ES-I3 (cell line): ENCODE results near the gene FAM53B.

ENCODE experiments used
- H3K36me3 ChIP-seq: 2 replicates; pipeline ENCODE4 v1.6.1; 2013; ENCODE audit warnings: mild to moderate bottlenecking, low read length, control low read depth, moderate library complexity; ENCODE audit not compliant: insufficient read depth
- H3K4me1 ChIP-seq: 2 replicates; pipeline ENCODE4 v1.6.1; 2013; ENCODE audit warnings: mild to moderate bottlenecking, control low read depth, low read length; ENCODE audit not compliant: insufficient read depth
- H3K9ac ChIP-seq: 2 replicates; pipeline ENCODE4 v1.6.1; 2013; ENCODE audit warnings: low read depth, mild to moderate bottlenecking, low read length, moderate library complexity
- H3K9me3 ChIP-seq: 2 replicates; pipeline ENCODE4 v1.6.1; 2013; ENCODE audit warnings: mild to moderate bottlenecking, low read length, moderate library complexity; ENCODE audit not compliant: control insufficient read depth, insufficient read depth

The FAM53B gene

DNA sequence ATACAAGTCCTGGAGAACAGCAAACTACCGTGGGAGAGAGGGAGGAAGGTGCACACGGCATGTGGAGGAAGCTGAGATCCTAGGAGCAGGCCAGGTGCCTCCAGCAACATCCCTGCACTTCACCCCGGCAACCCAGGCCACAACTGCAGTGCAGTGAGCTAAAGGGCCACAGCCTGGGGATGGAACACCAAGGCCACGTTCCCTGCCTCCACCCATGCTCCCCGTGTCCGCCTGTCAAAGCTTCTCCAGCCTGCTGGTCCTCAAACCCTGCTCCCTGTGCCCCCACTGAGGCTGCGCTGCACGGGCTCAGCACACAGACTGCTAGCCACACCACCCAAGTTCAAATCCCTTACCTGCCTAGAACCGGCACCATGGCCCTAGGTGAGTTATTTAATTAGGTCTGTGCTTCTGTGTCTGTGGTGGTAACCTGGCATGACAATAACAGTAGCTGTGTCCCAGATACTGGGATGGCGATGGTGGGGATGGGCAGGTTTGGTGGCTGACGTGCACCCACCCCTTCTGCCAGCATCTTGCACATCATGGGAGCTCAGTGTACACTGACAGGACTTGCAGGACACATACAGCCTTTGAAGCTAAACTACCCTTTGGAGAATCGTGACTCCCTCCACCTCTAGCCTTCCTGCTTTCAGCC is 85.5 kb downstream of the FAM53B start:
- Histone ChIP-seq H3K9ac (no peak overlapping the region), H3K4me1 (peaks cover 7% of the 10 kb centered on the region; the same call in 1 of the 2 replicates), H3K9me3 (no peaks in the 10 kb centered on the region), H3K36me3 (no peaks in the 10 kb centered on the region)

DNA sequence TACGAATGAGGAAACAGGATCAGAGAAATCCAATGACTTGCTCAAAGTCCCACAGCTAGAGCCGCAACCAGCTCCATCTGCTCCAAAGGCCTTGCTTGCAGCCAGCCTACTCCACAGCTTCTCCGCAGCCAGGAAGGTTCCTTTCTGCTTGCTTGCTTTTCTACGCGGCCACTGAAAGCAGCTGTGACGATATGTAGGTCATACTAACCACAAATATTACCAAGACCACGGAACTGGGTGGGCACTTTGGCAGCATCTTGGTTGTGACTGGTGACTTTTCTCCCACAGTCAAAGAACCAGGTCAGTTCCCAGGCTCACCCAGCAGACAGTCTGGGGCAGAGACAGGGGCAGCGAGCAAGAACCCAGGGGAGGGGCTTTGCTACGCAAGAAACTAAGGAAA is 86.4 kb downstream of the FAM53B start:
- H3K4me1 ChIP-seq, result peaks cover 7% of the 10 kb centered on the region; the same call in 1 of the 2 replicates
- H3K9me3 ChIP-seq, result no peaks in the 10 kb centered on the region
- H3K9ac ChIP-seq, result no peak overlapping the region
- no peaks in the 10 kb centered on the region for H3K36me3 ChIP-seq

DNA sequence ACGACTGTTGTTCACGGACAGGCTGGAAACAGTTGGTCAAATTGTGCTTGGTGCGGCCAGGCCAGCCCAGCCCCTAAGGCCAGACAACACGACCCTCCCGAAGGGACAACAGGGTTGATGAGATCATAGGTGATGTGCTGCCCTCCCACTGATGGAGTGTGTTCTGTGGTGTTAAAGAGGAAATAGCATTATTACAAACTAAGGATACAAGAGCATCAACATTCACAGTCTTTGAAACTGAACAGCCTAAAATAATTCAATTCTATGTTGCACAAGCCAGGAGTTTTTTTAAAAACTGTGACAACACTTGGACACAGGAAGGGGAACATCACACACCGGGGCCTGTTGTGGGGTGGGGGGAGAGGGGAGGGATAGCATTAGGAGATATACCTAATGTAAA is 87.6 kb downstream of the FAM53B start:
- H3K36me3 ChIP-seq, result no peaks in the 10 kb centered on the region

DNA sequence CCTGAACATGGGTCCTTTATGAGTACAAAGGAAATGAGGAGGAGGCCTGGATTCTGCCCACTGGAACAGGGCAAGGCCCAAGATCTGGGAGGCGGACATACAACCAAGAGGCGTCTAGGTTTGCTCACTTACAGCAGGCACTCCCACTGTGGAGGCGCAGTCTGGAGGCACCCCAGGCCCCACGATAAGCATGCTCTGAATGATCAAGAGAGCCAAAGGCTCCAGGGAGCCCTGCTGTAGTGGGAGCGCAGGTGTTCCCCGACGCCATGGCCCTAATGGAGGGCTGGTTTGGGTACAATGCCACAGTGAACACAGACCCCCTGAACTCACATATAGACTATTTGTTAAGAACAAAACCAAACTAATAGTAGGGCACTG is 88.1 kb downstream of the FAM53B start:
- Histone ChIP-seq H3K9me3 (no peaks in the 10 kb centered on the region), H3K4me1 (peaks cover 11% of the 10 kb centered on the region; the same call in 1 of the 2 replicates), H3K36me3 (no peaks in the 10 kb centered on the region), H3K9ac (no peak overlapping the region)

More for the DNA sequence above, 87.6 kb downstream of the FAM53B start:
- H3K9me3 ChIP-seq, result no peaks in the 10 kb centered on the region
- no peak overlapping the region for H3K9ac ChIP-seq
- peaks cover 7% of the 10 kb centered on the region; the same call in 1 of the 2 replicates for H3K4me1 ChIP-seq

DNA sequence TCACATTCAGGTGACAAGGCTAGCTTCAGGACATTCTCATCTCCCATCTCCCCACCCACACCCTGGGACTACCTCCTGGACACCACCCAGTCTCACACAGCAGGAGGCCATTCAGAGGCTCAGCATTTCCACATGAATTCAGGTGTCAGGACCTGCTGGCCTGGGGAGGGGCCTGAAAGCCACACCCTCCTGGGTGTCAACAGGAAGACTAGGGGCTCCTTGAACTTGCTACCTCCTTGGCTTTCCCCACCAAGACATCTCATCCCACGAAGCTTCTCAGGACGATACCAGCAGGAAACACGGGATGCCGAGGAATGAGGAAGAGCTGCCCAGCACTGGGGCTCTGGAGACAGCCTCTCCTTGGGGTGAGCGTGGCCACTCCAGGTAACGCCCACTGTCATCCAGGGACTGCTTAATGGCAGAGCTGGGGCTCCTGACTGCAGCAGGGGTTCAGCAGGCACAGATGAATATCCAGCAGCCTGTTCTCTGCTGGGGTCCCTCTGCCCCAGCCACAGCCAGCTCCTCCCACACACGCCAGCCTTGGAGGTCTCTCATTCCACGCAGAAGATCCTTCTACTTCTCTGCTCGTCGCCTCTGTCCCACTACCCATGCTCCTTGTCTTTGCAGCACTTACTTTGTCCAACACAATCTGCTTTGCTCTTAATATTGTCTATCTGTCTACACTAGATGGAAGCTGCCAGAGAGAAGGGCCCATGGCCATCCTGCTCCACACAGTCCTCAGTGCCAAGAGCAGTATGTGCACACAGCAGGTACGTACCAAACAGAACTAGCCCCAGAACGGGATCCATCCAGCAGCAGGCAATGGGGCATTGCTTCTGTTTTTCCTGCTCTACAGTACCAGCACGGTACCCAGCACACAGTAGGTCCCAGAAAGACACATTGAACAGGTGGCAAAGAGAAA is 88.7 kb downstream of the FAM53B start:
- Histone ChIP-seq H3K9me3 (no peaks in the 10 kb centered on the region), H3K4me1 (peaks cover 18% of the 10 kb centered on the region), H3K9ac (no peak overlapping the region), H3K36me3 (no peaks in the 10 kb centered on the region)

DNA sequence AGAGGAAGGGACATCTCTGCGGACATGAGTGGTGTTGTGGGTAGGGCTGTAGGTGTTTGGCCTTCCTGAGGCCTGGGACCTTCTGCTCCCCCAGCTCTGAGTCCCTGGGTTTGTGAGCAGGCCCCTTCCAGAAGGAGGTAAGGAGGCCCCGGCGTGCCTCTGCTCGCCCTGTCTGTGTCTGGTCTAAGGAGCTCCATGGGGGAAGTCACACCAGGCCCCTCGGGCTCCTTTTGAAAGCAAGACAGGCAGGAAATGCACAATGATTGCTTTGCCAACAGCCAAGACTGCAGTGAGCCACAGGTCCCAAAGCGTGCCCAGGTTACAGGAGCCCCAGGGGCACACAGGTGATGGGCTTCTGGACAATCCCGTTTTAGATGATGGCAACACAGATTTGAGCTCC is 89.5 kb downstream of the FAM53B start:
- no peaks in the 10 kb centered on the region for H3K9me3 ChIP-seq
- peaks cover 22% of the 10 kb centered on the region for H3K4me1 ChIP-seq
- no peaks in the 10 kb centered on the region for H3K36me3 ChIP-seq
- H3K9ac ChIP-seq, result no peak overlapping the region

DNA sequence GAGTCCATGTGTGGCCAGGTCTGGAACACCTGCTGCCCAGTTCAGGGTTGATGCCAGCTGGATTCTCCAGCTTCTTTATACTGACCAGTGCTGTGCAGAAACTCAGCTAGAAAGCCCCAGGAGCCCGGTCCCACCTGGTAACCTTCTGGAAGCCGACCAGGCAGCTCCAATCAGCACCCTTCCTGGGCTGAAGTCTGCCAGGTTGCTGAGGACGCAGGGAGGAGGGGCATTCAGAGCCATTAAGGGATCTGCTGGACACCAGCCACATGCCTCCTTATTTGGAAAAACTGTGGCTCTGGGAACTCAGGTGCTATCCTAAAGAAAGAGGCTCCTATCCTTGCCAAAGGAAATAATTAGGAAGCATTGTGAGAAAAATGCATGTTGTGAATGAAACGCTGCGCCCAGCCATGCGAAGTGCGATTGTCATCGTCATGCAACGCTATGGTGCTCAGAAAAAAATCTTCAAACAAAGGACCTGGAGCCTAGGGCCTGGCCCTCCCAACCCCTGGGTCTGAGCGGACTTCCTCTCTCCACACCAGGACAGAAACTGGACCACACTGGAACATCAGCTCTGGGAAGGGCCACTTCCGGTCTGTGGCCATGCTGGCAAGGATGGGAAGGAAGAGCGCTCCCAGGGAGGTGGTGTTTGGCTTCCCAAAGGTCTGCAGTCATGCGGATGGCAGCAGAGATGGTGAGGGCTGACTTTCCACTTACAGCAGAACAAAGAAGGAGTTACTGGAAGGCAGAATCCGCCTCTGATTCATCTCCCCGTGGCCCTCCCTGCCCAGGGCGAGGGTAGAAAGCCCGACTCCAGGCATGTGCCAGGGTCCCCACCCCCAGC is 90.1 kb downstream of the FAM53B start:
- H3K9ac ChIP-seq, result no peak overlapping the region
- no peaks in the 10 kb centered on the region for H3K9me3 ChIP-seq
- no peaks in the 10 kb centered on the region for H3K36me3 ChIP-seq
- peaks cover 22% of the 10 kb centered on the region for H3K4me1 ChIP-seq

DNA sequence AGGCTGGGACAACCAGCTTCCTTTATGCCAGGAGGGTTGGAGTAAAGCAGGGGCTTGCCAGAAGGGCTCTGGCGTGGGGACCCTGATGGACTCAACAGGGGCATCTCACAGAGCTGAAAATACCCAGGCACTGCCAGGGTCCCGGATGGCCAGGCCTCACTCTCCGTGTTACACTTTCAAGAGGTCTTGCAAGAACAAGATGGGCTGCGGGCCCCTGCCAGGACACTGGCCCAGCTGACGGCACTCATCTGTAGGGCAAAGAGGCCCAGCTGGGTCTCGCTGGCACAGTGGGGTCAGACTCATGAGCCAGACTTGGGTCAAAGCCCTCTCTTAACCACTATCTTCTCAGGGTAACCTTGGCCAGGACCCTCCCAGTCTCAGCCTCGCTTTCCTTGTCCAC is 90.9 kb downstream of the FAM53B start:
- Histone ChIP-seq H3K4me1 (peaks cover 23% of the 10 kb centered on the region), H3K36me3 (no peaks in the 10 kb centered on the region), H3K9ac (no peak overlapping the region), H3K9me3 (no peaks in the 10 kb centered on the region)

DNA sequence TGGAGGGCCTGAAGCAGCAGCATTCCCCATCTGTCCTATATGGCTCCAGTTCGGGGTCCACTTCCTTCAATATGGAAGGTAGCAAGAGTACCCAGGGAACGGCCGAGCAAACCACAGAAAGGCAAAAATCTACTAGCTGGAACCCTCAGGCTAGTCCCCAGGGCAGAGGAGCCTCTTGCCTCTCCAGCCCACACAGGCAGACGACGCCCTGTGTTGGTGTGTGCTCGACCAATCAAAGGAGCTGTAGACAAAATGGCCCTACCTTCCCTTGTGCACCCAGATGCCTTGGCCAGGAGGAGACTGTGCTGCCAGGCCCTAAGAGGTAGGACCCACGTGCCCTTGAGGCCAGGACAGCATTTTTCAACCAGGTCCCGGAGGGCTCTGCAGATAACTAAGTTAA is 91.5 kb downstream of the FAM53B start:
- Histone ChIP-seq H3K9ac (no peak overlapping the region), H3K9me3 (no peaks in the 10 kb centered on the region), H3K4me1 (peaks cover 29% of the 10 kb centered on the region), H3K36me3 (no peaks in the 10 kb centered on the region)

DNA sequence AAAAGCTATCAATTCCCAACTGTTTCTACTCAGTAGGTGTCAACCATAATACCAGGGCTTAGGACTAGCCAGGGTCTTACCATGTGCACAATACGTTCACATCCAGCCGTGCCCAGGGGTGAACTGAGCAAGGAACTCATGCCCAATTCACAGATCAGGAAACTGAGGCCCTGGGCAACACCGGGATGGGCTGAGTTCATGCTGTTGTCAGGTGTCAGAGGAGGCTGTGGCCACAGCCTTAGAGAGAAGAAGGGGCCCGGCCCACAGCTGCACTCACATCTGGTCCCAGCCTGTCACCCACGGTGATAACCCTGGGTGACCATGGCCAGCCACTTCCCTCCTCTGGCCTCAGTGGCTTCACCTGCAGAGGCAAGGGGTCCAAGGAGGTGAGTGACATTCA is 92.0 kb downstream of the FAM53B start:
- no peak overlapping the region for H3K9ac ChIP-seq
- H3K4me1 ChIP-seq, result peaks cover 31% of the 10 kb centered on the region
- H3K36me3 ChIP-seq, result no peaks in the 10 kb centered on the region
- no peaks in the 10 kb centered on the region for H3K9me3 ChIP-seq

DNA sequence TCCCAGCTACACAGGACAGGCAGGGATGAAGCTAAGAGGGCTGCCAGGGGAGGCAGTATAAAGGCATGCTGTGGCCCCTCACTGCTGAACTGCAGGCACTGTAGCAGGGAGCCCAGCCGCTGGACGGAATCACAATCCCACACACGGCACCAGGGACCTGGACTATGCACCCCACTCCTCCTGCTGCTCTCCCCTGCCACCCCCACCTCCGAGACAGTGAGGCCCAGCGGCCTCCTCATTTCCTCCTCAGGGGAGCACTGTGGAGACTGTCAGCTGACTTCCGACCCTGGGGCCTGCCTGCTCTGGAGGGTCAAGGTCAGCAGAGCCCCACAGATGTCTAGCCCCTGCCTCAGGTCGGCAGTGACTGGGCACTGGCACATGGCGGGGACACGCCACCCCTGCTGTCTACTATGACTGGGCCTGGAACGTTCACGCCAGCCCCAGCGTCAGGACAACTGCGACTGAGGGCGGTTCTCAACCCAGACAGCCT is 92.7 kb downstream of the FAM53B start:
- H3K9ac ChIP-seq, result no peak overlapping the region
- H3K36me3 ChIP-seq, result no peaks in the 10 kb centered on the region
- peaks cover 31% of the 10 kb centered on the region for H3K4me1 ChIP-seq
- no peaks in the 10 kb centered on the region for H3K9me3 ChIP-seq

DNA sequence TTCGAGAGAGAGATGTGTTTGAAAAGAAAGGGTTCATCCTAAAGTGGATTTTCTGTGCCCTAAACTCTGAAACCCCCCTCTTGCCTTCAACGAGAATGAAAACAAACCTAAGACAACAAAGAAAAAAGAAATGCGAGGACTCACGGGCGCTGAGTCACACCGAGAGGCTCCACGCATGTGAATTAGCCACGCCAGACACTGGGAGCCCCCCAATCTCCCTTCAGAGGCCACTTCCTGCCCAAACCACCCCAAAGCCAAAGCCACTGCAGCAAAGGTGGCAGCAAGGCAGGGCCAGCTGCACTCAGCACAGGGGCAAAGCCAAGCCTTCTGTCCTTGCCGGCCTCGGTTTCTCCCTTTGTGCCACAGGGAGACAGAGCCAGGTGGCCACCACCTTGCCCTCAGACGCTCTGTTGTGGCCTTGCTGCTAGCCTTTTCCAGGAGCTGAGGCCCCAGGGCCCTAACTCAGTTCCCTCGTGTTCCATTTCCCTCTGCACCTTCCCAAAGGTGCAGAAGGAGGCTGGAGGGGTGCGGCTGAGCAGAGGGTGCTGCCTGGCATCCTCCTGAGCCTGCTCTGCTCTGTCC is 93.3 kb downstream of the FAM53B start:
- no peak overlapping the region for H3K9ac ChIP-seq
- H3K9me3 ChIP-seq, result no peaks in the 10 kb centered on the region
- no peaks in the 10 kb centered on the region for H3K36me3 ChIP-seq
- peaks cover 31% of the 10 kb centered on the region for H3K4me1 ChIP-seq

DNA sequence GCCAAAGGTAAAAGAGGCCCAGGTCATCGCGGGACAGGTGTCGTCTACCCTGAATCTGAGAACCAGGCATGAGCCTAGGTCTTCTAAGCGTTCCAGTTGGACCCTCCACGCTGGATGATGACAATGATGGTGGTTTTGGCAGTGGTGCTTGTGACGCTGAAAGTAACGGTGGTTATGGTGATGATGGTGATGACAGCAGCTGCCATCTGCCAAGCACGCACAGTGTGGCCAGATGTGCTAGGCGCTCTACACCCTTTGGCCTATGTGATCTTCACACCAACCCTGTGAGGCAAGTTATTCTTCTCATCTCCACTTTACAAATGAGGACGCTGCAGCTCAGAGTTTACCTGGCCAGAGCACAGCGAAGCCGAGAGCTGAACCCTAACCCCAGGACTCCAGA is 93.9 kb downstream of the FAM53B start:
- peaks cover 30% of the 10 kb centered on the region for H3K4me1 ChIP-seq
- H3K36me3 ChIP-seq, result no peaks in the 10 kb centered on the region
- H3K9ac ChIP-seq, result no peak overlapping the region

DNA sequence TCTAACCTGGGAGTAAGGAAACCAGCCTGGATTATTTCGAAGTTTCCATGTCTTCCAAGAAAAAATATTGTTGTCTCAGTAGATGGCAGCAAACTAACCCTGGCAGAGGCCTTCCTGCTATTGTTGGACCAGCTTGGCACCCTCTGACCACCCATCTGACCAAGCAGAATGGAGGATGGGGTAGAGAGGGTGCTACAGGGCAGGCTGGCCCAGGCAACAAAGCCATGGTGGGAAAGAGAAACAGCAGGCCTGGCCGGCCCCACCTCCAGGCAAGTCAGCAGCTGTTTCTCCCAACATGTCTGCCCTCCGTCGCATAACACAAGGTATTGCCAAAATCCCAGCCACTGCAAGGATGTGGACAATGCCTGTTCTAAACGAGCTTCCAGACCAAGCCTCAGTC is 95.0 kb downstream of the FAM53B start:
- Histone ChIP-seq H3K36me3 (no peaks in the 10 kb centered on the region), H3K9me3 (no peaks in the 10 kb centered on the region), H3K9ac (no peak overlapping the region), H3K4me1 (peaks cover 25% of the 10 kb centered on the region)

More for the DNA sequence above, 93.9 kb downstream of the FAM53B start:
- no peaks in the 10 kb centered on the region for H3K9me3 ChIP-seq
